SK-N-SH treated with all-trans-retinoic acid at 6 μM for 48 hours (cell line): Measurements from ENCODE around the gene C14orf119.

ENCODE experiments used
- ATAC-seq: fragments of 200-7000 bp; cut with Tn5 transposase; 3 replicates; pipeline ENCODE4 v1.9.1; 2020; ENCODE audit warnings: mild to moderate bottlenecking, moderate library complexity
- ARNTL ChIP-seq: fragments of 450-650 bp; formaldehyde crosslinking; IDR thresholded peaks from 2 replicates; pipeline ENCODE4 v1.5.0; 2020; ENCODE audit warnings: low read depth, mild to moderate bottlenecking, moderate library complexity, borderline replicate concordance
- BACH2 ChIP-seq: fragments of 250-450 bp; sonication (Bioruptor Pico); IDR thresholded peaks from 2 replicates; pipeline ENCODE4 v1.9.0; 2021; ENCODE audit warnings: mild to moderate bottlenecking, borderline replicate concordance
- CSDC2 ChIP-seq: fragments of 250-450 bp; sonication (Bioruptor Pico); IDR thresholded peaks from 2 replicates; pipeline ENCODE4 v1.5.0; 2020; ENCODE audit warnings: mild to moderate bottlenecking, moderate library complexity
- ESRRG ChIP-seq: fragments of 250-450 bp; sonication (Bioruptor Pico); IDR thresholded peaks from 2 replicates; pipeline ENCODE4 v1.6.1; 2021; ENCODE audit warnings: mild to moderate bottlenecking
- GLIS3 ChIP-seq: fragments of 250-450 bp; sonication (Bioruptor Pico); IDR thresholded peaks from 2 replicates; pipeline ENCODE4 v1.5.0; 2020; ENCODE audit warnings: mild to moderate bottlenecking, moderate library complexity
- ISL1 ChIP-seq: fragments of 250-450 bp; sonication (Bioruptor Pico); IDR thresholded peaks from 2 replicates; pipeline ENCODE4 v2.1.2; 2022; ENCODE audit warnings: mild to moderate bottlenecking, moderate library complexity
- OSR1 ChIP-seq: fragments of 250-450 bp; sonication (Bioruptor Pico); IDR thresholded peaks from 2 replicates; pipeline ENCODE4 v1.8.0; 2022; ENCODE audit warnings: moderate library complexity, mild to moderate bottlenecking, inconsistent platforms
- PPARA ChIP-seq: fragments of 250-450 bp; sonication (Bioruptor Pico); IDR thresholded peaks from 2 replicates; pipeline ENCODE4 v1.5.0; 2020; ENCODE audit warnings: mild to moderate bottlenecking, borderline replicate concordance
- RARB ChIP-seq: fragments of 250-450 bp; sonication (Bioruptor Pico); IDR thresholded peaks from 2 replicates; pipeline ENCODE4 v1.8.0; 2021; ENCODE audit warnings: mild to moderate bottlenecking, moderate library complexity
- SNAI2 ChIP-seq: fragments of 250-450 bp; sonication (Bioruptor Pico); IDR thresholded peaks from 2 replicates; pipeline ENCODE4 v1.5.0; 2020; ENCODE audit warnings: mild to moderate bottlenecking, moderate library complexity
- TCF4 ChIP-seq: fragments of 250-450 bp; sonication (Bioruptor Pico); IDR thresholded peaks from 2 replicates; pipeline ENCODE4 v1.8.0; 2021; ENCODE audit warnings: mild to moderate bottlenecking, moderate library complexity, borderline replicate concordance
- TOX ChIP-seq: fragments of 250-450 bp; sonication (Bioruptor Pico); IDR thresholded peaks from 2 replicates; pipeline ENCODE4 v1.8.0; 2021; ENCODE audit warnings: mild to moderate bottlenecking, moderate library complexity, borderline replicate concordance
- ZC3H10 ChIP-seq: fragments of 250-450 bp; sonication (Bioruptor Pico); IDR thresholded peaks from 2 replicates; pipeline ENCODE4 v1.5.1; 2021; ENCODE audit warnings: mild to moderate bottlenecking, moderate library complexity
- ZFP3 ChIP-seq: fragments of 250-450 bp; sonication (Bioruptor Pico); IDR thresholded peaks from 2 replicates; pipeline ENCODE4 v1.5.0; 2020; ENCODE audit warnings: mild to moderate bottlenecking, moderate library complexity
- ZFP30 ChIP-seq: fragments of 450-650 bp; formaldehyde crosslinking; IDR thresholded peaks from 2 replicates; pipeline ENCODE4 v1.5.0; 2022; ENCODE audit warnings: mild to moderate bottlenecking, moderate library complexity
- ZNF565 ChIP-seq: fragments of 450-650 bp; formaldehyde crosslinking; conservative IDR thresholded peaks from 2 replicates; pipeline ENCODE4 v1.5.0; 2020; ENCODE audit warnings: low read depth, mild to moderate bottlenecking, moderate library complexity
- ZNF70 ChIP-seq: fragments of 450-650 bp; formaldehyde crosslinking; IDR thresholded peaks from 2 replicates; pipeline ENCODE4 v1.5.0; 2020; ENCODE audit warnings: mild to moderate bottlenecking, moderate library complexity
- ZNF8 ChIP-seq: fragments of 450-650 bp; formaldehyde crosslinking; IDR thresholded peaks from 2 replicates; pipeline ENCODE4 v1.5.0; 2020; ENCODE audit warnings: mild to moderate bottlenecking, moderate library complexity
- TF ChIP-seq, protein P1 (sequence below): fragments of 250-450 bp; sonication (Bioruptor Pico); IDR thresholded peaks from 2 replicates; pipeline ENCODE4 v1.8.0; 2020; ENCODE audit warnings: mild to moderate bottlenecking, moderate library complexity, borderline replicate concordance
- TF ChIP-seq, protein P2 (sequence below): fragments of 250-450 bp; sonication (Bioruptor Pico); IDR thresholded peaks from 2 replicates; pipeline ENCODE4 v1.5.1; 2021; ENCODE audit warnings: mild to moderate bottlenecking, moderate library complexity
- TF ChIP-seq, protein P3 (sequence below): fragments of 250-450 bp; sonication (Bioruptor Pico); IDR thresholded peaks from 2 replicates; pipeline ENCODE4 v1.8.0; 2021; ENCODE audit warnings: low read depth, mild to moderate bottlenecking, moderate library complexity, borderline replicate concordance
- TF ChIP-seq, protein P4 (sequence below): fragments of 250-450 bp; sonication (Bioruptor Pico); IDR thresholded peaks from 2 replicates; pipeline ENCODE4 v1.5.1; 2020; ENCODE audit warnings: low read depth, mild to moderate bottlenecking, moderate library complexity

Gene C14orf119

DNA sequence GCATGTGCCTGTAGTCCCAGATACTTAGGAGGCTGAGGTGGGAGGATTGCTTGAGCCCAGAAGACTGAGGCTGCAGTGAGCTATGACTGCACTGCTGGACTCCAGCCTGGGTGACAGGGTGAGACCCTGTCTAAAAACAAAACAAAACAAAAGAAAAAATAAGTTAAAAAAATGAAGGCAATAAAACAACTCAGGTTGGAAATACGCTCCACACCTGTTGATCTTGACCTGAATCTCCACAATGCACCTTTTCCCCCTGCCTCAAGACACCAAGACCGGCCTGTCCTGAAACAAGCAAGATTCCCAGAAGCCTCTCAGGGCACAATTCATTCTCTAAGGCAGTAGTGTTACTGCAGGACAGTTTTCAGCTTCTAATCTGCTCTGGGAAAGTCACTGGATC is 44.6 kb downstream of the C14orf119 start (continued):
- TF ChIP-seq, protein P1, sequence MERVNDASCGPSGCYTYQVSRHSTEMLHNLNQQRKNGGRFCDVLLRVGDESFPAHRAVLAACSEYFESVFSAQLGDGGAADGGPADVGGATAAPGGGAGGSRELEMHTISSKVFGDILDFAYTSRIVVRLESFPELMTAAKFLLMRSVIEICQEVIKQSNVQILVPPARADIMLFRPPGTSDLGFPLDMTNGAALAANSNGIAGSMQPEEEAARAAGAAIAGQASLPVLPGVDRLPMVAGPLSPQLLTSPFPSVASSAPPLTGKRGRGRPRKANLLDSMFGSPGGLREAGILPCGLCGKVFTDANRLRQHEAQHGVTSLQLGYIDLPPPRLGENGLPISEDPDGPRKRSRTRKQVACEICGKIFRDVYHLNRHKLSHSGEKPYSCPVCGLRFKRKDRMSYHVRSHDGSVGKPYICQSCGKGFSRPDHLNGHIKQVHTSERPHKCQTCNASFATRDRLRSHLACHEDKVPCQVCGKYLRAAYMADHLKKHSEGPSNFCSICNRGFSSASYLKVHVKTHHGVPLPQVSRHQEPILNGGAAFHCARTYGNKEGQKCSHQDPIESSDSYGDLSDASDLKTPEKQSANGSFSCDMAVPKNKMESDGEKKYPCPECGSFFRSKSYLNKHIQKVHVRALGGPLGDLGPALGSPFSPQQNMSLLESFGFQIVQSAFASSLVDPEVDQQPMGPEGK, result no peak

DNA sequence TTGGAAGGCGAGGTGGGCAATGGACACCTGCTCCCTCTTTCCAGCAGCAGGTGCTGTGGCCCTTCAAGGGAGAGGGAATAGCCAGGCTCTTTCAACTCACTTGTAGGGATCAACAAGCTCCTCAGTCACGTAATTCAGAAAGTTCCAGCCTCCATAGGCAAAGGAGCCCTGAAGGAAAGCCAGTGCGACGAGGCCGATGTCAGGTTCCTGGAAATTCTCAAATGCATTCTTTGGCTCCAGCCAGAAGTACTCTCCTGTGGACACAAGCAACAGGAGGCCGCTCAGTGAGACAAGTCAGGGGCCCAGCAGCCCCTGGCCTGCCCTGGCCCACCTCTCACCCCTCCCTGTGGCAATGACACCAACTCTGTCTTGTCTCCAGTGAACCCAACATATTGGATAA is 45.1 kb downstream of the C14orf119 start:
- ATAC-seq, result no peak
- TF ChIP-seq, protein P2, sequence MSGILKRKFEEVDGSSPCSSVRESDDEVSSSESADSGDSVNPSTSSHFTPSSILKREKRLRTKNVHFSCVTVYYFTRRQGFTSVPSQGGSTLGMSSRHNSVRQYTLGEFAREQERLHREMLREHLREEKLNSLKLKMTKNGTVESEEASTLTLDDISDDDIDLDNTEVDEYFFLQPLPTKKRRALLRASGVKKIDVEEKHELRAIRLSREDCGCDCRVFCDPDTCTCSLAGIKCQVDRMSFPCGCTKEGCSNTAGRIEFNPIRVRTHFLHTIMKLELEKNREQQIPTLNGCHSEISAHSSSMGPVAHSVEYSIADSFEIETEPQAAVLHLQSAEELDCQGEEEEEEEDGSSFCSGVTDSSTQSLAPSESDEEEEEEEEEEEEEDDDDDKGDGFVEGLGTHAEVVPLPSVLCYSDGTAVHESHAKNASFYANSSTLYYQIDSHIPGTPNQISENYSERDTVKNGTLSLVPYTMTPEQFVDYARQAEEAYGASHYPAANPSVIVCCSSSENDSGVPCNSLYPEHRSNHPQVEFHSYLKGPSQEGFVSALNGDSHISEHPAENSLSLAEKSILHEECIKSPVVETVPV (CRISPR knock-in tag), result no peak
- TF ChIP-seq GLIS3 (CRISPR knock-in tag) (no peak), PPARA (CRISPR knock-in tag) (no peak), ISL1 (CRISPR knock-in tag) (no peak), CSDC2 (CRISPR knock-in tag) (no peak), ARNTL (CRISPR knock-in tag) (no peak), TCF4 (CRISPR knock-in tag) (no peak), ZNF565 (no peak), ZFP3 (CRISPR knock-in tag) (no peak), BACH2 (CRISPR knock-in tag) (no peak), TOX (CRISPR knock-in tag) (no peak), ZNF70 (CRISPR knock-in tag) (no peak), ZFP30 (CRISPR knock-in tag) (no peak), OSR1 (CRISPR knock-in tag) (no peak), ZNF8 (no peak), RARB (CRISPR knock-in tag) (no peak)
- TF ChIP-seq, protein P3, sequence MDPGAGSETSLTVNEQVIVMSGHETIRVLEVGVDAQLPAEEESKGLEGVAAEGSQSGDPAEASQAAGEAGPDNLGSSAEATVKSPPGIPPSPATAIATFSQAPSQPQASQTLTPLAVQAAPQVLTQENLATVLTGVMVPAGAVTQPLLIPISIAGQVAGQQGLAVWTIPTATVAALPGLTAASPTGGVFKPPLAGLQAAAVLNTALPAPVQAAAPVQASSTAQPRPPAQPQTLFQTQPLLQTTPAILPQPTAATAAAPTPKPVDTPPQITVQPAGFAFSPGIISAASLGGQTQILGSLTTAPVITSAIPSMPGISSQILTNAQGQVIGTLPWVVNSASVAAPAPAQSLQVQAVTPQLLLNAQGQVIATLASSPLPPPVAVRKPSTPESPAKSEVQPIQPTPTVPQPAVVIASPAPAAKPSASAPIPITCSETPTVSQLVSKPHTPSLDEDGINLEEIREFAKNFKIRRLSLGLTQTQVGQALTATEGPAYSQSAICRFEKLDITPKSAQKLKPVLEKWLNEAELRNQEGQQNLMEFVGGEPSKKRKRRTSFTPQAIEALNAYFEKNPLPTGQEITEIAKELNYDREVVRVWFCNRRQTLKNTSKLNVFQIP, result no peak
- TF ChIP-seq, protein P1, result no peak

DNA sequence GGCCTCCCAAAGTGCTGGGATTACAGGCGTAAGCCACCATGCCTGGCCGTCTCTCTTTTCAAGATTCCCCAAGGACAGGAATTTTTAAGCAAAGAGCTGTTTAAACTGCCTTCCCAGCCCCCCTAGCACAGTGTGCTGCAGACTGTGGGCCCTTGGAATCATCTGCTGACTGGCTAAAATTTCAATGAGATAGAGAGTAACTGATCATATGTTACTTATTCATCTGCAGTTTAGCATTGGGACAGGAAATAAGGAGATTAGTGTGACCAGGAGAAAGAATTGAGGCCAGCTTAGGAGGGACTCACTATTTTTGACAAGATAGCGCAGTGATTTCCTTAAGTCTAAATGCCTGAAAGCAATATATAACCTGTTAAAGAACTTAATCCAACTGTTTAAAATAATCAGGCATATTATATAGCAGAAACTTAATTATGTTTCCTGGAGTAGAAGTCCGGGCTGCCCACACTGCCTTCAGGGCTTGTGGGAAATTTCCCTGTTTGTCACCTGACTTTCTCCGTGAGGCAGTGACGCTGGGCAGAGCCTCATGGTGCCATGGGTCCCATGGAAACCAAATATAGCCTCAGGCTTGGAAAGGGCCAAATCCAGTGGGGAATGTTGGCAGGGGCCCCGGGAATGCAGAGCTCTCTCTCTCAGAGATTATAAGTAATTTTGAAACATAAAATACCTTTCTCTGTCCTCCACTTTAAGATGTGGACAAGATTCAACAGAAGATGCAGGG is 46.6 kb downstream of the C14orf119 start:
- peak; percentile 90 for ATAC-seq
- TF ChIP-seq TOX (CRISPR knock-in tag) (no peak), ISL1 (CRISPR knock-in tag) (peak; percentile 24; the same call in 1 of the 2 replicates), PPARA (CRISPR knock-in tag) (no peak), ZFP3 (CRISPR knock-in tag) (no peak), RARB (CRISPR knock-in tag) (no peak), TCF4 (CRISPR knock-in tag) (no peak), CSDC2 (CRISPR knock-in tag) (no peak)

DNA sequence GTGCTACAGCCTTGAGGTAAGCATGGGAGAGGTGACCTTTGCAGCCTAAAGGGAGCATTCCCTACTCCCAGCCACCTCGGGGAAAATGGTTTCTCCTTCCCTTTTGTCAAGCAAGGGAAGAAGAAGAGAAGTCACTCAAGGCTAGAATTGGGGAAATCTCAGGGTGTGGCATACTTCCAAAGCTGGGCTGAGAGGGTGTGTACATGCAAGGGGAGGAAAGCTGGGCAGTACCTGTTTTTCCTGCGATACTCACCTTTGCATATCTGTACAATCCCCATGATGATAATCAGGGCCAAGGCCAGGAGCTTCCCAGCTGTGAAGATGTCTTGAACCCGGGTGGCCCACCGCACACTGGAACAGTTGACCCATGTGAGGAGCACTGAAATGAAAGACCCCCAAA is 47.5 kb downstream of the C14orf119 start:
- no peak for ATAC-seq
- no peak for TF ChIP-seq ARNTL (CRISPR knock-in tag)
- no peak for TF ChIP-seq SNAI2 (CRISPR knock-in tag)
- TF ChIP-seq, all 23 proteins: peak for 0

DNA sequence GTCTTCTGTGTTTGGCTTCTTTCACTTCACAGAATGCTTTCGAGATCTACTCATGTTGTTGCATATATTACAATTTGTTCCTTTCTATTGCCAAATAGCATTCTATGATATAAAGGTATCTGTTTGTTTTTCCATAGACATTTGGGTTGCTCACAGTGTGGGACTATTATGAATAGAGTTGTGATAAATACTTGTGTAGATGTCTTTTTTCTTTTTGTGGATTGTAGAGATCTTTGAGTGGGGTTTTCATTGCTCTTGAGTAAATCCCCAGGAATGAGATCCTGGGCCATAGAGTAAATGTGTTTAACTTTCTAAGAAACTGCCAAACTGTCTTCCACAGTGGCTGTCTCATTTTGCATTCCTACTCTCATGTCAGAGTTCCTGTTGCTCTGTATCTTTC is 48.6 kb downstream of the C14orf119 start:
- ATAC-seq, result no peak
- TF ChIP-seq TOX (CRISPR knock-in tag), result no peak
- TF ChIP-seq ESRRG (CRISPR knock-in tag), result no peak
- no peak for TF ChIP-seq GLIS3 (CRISPR knock-in tag)
- TF ChIP-seq RARB (CRISPR knock-in tag), result no peak
- TF ChIP-seq, protein P1, result no peak
- TF ChIP-seq, protein P4, sequence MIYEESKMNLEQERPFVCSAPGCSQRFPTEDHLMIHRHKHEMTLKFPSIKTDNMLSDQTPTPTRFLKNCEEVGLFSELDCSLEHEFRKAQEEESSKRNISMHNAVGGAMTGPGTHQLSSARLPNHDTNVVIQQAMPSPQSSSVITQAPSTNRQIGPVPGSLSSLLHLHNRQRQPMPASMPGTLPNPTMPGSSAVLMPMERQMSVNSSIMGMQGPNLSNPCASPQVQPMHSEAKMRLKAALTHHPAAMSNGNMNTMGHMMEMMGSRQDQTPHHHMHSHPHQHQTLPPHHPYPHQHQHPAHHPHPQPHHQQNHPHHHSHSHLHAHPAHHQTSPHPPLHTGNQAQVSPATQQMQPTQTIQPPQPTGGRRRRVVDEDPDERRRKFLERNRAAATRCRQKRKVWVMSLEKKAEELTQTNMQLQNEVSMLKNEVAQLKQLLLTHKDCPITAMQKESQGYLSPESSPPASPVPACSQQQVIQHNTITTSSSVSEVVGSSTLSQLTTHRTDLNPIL, result no peak
- TF ChIP-seq SNAI2 (CRISPR knock-in tag), result no peak
- TF ChIP-seq PPARA (CRISPR knock-in tag), result no peak
- TF ChIP-seq BACH2 (CRISPR knock-in tag), result no peak
- TF ChIP-seq ZC3H10 (CRISPR knock-in tag), result no peak
- TF ChIP-seq ZFP30 (CRISPR knock-in tag), result no peak
- TF ChIP-seq CSDC2 (CRISPR knock-in tag), result no peak
- no peak for TF ChIP-seq ARNTL (CRISPR knock-in tag)
- TF ChIP-seq ZFP3 (CRISPR knock-in tag), result no peak
- TF ChIP-seq TCF4 (CRISPR knock-in tag), result no peak
